Gastrocnemius medialis (tissue), 4 donors: ENCODE measurements around the gene SPEM1.

Experiments
- POLR2A ChIP-seq, 2 donors: fragments of 450-650 bp; IDR thresholded peaks; one replicate each; pipeline ENCODE4 v1.6.1; 2017; ENCODE audit warnings: antibody characterized with exemption in 2 of 2, mild to moderate bottlenecking in 2 of 2, moderate library complexity in 2 of 2
- TF ChIP-seq, protein P1 (sequence below), 5 experiments: fragments of 450-650 bp in 3 of 5; fragments of 200-600 bp in 2 of 5; sonication (generic) in 2 of 5; IDR thresholded peaks in 4 of 5; conservative IDR thresholded peaks in 1 of 5; 1 replicate in 4 of 5; 2 replicates in 1 of 5; pipeline ENCODE4 v1.5.1; 2016 to 2019; ENCODE audit warnings: antibody characterized with exemption in 5 of 5, mild to moderate bottlenecking in 3 of 5, moderate library complexity in 3 of 5

DNA sequence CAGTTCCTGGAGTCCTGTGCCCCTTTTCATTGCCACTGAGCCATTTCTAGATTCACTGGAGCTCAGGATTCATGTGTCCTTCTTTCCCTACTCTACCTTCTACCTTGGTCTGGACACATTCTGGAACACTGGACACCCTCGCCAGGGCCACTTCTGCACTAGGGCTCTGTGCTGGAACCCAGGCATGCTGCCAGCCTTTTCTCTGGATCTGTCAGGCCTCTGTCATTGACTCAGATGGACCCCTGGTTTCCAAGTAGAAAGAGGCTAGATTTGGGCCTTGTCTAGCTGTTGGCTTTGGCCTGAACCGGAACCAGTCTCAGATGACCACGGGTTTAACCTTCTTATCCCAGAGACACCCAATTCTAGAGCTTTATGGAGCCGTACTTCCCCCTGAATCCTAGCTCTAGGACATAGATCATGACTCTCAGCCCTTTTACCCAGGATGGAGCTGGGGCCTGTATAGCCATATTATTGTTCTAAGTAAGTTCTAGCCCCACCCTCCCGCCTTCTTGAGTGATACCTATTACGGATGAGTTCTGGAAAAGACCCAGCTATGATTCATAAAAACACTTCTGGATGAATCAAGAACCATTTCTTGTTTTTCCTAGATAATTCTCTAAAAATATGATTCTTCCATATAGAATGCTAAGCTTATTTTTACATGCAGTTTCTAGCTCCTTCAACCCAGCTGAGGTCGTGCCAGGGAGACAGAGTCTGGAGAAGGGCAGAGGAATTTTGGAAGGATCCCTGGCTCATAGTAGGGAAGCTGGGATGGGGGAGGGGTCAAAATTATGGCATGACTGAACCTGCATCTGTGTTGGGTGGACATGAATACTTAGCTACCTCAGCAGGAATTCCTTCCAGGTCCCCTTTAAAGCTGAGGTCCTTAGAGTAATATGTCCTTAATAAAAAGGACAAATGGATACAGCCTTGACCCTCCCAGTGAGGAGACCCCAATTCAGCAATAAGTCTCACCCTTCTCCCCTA, 23.7 kb downstream of the SPEM1 start:
- TF ChIP-seq, protein P1, sequence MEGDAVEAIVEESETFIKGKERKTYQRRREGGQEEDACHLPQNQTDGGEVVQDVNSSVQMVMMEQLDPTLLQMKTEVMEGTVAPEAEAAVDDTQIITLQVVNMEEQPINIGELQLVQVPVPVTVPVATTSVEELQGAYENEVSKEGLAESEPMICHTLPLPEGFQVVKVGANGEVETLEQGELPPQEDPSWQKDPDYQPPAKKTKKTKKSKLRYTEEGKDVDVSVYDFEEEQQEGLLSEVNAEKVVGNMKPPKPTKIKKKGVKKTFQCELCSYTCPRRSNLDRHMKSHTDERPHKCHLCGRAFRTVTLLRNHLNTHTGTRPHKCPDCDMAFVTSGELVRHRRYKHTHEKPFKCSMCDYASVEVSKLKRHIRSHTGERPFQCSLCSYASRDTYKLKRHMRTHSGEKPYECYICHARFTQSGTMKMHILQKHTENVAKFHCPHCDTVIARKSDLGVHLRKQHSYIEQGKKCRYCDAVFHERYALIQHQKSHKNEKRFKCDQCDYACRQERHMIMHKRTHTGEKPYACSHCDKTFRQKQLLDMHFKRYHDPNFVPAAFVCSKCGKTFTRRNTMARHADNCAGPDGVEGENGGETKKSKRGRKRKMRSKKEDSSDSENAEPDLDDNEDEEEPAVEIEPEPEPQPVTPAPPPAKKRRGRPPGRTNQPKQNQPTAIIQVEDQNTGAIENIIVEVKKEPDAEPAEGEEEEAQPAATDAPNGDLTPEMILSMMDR (IDR thresholded peaks at IDR 0.05 in 4 of 5, conservative IDR thresholded peaks at IDR 0.05 in 1 of 5) = no peak
- TF ChIP-seq POLR2A (IDR thresholded peaks at IDR 0.05) = no peak
